Stimulated activated CD8-positive, alpha-beta memory T cell treated with anti-CD3 and anti-CD28 coated beads, Interleukin-7, amount 100 ng/mL, for 48 hours (primary cell): ENCODE measurements around the gene ROGDI.
A peak's percentile ranks its signal among the peaks of the same experiment; 100 is the strongest.

ENCODE experiments used
- DNase-seq, 2 donors: peaks; one replicate each; pipeline ENCODE4 v3.0.0-alpha.2; 2020; ENCODE audit warnings: low read depth in 1 of 2; ENCODE audit errors: extremely low read depth in 1 of 2

Gene ROGDI

GRCh38 chr16:4767872-4768548 lies 34.4 kb downstream of the ROGDI start:
- DNase-seq = peak in 1 of 2 donors; percentile 18

DNA sequence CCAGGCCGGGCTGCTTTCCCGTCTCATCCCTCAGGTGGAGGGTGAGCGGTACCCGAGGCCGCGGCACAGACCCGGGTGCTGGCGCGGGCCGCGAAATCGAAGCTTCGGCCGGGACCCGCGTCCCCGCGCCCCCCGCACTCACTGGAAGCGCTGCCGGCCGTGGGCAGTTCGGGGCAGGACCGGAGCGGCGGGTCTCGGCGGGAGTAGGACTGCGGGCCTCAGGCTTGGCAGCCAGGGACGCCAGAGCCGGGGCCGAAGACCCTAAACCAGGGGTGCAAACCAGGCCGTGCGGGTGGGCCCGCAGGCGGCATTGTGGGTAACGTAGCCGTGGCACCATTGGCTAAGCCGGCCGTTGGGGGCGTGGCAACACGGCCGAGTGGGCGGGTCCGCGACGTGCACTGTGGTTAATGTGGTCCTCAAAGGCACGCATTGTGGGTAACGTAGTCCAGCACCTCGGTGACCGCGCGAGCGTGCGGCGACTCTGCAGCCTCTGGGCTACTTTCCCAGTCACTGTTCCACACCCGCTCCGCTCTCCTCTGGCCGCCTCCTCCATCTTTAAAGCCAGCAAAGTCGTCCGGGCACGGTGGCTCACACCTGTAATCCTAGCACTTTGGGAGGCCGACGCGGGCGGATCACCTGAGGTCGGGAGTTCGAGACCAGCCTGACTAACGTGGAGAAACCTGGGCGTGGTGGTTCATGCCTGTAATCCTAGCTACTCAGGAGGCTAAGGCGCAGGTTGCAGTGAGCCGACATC lies 35.4 kb downstream of the ROGDI start, which contains the start of gene ZNF500:
TSS of gene ZNF500 (minus strand) at position 288 of the 754 bp plus-strand sequence. CDS start 1,184 bp downstream, outside the sequence.
- DNase-seq = peak; percentile 92 to 94

GRCh38 chr16:4765511-4766474 lies 36.6 kb downstream of the ROGDI start:
- no peak for DNase-seq

DNA sequence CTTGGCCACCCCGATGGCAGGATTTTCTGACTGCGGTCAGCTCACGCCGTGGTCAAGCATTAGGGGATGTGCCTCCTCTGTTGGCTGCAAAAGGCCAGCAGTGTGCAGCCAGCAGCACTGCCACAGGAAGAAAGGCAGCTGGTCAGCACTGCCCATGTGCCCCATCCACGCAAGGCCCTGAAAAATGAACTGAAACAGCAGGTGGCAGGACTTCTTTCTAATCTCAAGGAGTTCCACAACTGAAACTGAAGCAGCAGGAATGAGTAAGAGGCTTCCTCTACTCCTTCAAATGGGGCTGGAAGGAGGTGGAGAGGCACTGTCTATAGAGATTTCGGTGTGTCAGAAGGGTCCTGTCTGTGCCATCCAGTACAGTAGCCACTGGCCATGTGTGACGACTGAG lies 38.6 kb downstream of the ROGDI start:
- DNase-seq = no peak

- no peak for DNase-seq
These were observed 40.2 kb downstream of the ROGDI start for GRCh38 chr16:4762205-4762604.

DNA sequence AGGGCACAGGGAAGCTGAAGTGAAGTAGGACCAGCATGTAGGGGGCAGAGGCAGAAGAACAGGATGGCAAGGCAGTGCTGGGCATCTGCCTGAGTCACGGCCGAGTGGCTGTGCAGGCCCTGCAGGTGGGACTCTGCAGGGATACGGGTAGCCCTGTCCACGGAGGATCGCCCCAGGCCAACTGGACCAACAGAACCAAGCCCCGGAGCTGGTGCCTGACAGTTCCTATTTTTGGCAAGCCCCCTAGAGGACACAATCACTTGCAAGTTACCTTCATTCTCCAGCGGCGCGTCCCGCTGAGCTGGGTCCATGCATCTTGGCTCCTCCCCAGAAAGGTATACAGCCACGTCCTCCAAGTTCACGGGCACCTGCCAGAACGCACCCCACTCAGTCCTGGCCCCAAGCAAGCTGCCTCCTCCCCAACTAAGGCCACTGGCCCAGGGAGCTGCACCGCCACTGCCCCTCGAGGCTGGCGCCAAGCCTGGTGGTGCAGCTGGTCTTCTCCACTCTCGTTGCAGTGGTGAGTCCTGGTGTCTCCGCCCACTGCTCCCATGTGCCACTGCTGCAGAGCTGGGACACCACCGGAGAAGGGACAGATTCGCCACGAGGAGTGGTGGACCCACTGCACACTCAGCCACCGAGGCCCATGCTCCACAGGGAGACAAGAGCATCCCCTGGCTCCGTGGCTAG lies 42.1 kb downstream of the ROGDI start:
- no peak for DNase-seq

DNA sequence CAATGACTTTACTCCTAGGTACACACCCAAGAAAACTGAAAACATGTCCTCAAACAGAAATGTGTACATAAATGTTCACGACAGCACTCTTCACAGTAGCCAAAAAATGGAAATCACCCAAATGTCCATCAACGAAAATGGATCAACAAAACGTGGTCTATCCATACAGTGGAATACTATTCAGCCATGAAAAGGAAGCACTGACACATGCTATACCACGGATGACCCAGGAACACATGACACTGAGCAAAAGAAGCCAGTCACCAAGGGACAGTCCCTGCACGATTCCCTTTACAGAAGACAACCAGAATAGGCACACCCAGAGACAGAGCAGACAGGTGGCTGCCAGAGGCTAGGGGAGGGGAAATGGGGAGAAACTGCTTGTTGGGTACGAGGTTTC lies 46.7 kb downstream of the ROGDI start:
- DNase-seq = no peak

DNA sequence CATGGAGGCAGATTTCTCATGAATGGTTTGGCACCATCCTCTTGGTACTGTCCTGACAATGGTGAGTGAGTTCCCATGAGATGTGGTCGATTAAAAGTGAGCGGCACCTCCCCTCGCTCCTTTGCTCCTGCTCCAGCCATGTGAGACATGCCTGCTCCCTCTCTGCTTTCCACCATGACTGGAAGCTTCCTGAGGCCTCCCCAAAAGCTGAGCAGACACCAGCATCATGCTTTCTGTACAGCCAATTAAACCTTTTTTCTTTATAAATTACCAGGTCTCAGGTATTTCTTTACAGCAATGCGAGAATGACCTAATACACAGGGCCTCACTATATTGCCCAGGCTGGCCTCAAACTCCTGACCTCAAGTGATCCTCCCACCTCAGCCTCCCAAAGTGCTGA lies 47.6 kb downstream of the ROGDI start:
- DNase-seq = no peak

- no peak for DNase-seq
These were observed 49.2 kb downstream of the ROGDI start for GRCh38 chr16:4753227-4753626.

GRCh38 chr16:4752351-4753100 lies 49.9 kb downstream of the ROGDI start:
- DNase-seq = no peak

DNA sequence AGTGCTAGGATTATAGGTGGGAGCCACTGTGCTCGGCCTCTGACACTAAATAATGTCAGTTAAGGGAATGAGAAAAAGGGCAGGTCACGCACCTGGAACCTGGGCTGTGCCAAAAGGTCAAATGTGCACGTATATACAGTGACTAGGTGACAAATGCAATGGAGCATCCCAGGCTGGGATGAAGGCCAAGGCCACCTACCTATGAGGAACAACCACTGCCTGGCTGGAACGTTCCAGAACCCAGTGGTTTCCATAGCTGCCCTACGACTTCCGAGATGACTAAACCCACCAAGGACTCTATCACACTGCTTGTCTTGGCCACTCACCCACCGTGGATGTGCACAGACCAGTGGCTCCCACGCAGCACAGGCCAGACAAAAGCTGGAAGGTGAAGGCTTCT lies 51.5 kb downstream of the ROGDI start:
- DNase-seq = no peak

DNA sequence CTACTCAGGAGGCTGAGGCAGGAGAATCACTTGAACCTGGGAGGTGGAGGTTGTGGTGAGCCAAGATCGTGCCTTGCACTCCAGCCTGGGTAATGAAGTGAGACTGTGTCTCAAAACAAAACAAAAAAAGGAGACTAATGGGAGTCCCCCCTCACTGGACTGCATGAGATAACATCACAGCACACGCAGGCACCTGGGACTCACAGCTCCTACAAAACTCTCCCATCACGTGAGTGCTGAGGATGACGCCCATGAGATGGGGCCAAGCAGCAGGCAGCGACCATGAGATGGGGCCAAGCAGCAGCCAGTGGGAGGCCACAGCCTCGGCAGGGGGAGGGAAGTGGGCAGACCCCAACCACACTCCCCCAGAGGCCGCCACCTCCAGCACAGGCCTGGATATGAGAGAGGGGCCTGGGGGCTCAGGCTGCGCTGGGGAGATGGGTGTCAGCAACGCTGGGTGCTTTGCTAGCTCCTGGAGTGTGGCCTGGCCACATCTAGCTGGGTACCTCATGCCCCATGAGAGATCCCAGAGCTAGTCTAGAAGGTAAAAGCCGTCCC lies 52.7 kb downstream of the ROGDI start:
- no peak for DNase-seq

DNA sequence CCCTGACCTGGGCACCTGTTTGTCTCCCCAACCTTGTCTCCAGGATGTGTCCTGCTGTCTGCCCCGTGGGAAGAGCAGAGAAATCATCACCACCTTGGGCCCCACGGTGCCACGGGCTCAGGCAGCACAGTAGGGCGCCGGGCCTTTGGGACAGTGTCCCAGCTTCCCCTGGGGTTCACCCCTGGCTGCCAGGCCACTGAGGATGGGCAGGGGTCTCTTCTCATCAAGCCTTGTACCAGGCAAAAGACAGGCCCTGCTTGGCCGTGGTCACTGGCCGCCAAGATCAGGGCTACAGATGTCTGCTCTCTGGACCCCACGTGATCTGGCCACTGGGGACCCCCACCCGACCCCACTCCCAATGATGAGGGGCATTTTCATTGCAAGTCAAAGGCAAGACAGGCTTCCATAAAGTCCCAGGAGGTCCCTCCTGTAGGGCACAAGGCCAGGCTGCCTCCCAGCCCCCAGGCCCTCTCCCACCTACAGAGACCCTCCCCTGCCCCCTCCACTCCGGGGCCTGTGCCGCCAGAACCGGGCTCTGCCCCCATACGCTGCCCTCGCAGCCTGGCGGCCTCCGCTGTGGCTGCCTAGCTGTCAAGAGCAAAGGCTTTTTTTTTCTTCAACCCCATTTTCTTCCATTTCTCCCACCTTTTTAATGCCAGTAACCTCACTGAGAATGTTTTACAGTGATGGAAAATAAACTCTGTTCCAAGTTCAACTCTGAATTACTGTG lies 53.6 kb downstream of the ROGDI start:
- DNase-seq = no peak

- DNase-seq = no peak
These were observed 54.3 kb downstream of the ROGDI start for GRCh38 chr16:4747906-4748681.

DNA sequence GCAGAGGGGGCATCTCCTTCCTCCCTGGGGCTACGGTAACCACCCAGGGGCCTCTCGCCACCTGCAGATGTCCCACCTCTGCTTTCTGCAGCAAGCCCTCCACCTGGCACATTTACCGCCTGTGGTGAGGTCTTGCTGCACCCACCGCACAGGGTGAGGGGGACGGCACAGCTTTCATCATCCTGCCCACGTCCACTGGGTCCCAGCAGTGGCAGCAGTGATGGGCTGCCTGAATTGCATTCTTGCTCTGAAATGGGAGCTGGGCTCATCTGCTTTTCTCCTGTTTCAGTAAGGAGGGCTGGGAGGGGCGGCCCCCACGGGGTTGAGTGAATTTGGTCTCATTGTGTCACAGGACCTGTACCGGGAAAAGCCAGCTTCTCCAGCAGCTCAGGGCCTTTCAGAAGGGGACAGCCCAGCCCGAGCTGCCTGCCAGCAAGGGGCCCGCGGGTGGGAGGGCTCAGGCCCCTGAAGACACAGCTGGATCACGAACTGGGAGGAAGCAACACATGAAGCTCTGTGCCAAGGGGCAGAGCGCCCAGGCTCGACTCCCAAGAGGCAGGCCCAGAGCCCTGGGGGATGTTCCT lies 55.4 kb downstream of the ROGDI start:
- no peak for DNase-seq
